Epithelial cell of prostate (primary cell): Measurements from ENCODE around the gene ZFHX3.

Experiments
- DNase-seq: peaks from one replicate; pipeline ENCODE4 v3.0.0-alpha.2; 2011; ENCODE audit warnings: low read depth, low spot score
- H3K27ac ChIP-seq: fragments of 450-650 bp; 2 replicates; pipeline ENCODE4 v1.5.1; 2017; ENCODE audit warnings: mild to moderate bottlenecking

The ZFHX3 gene

GRCh38 chr16:73025856-73026210, 22.1 kb downstream of the ZFHX3 start:
- DNase-seq, result no peak

GRCh38 chr16:73025151-73025855, 22.6 kb downstream of the ZFHX3 start:
- no peak overlapping the region for H3K27ac ChIP-seq

More at GRCh38 chr16:73025856-73026210, 22.1 kb downstream of the ZFHX3 start:
- H3K27ac ChIP-seq, result no peak overlapping the region

GRCh38 chr16:73024571-73025105, 23.3 kb downstream of the ZFHX3 start:
- no peak overlapping the region for H3K27ac ChIP-seq
- no peak for DNase-seq

More at GRCh38 chr16:73025151-73025855, 22.6 kb downstream of the ZFHX3 start:
- DNase-seq, result no peak

- DNase-seq, result no peak
- no peak overlapping the region for H3K27ac ChIP-seq
Measured at GRCh38 chr16:73023752-73024570, 24.0 kb downstream of the ZFHX3 start.

- no peak for DNase-seq
- H3K27ac ChIP-seq, result no peak overlapping the region
Measured at GRCh38 chr16:73023320-73023719, 24.6 kb downstream of the ZFHX3 start.

- no peak overlapping the region for H3K27ac ChIP-seq
- no peak for DNase-seq
Measured at GRCh38 chr16:73022534-73022933, 25.4 kb downstream of the ZFHX3 start.

- no peak overlapping the region for H3K27ac ChIP-seq
- no peak for DNase-seq
Measured at GRCh38 chr16:73021866-73022495, 25.9 kb downstream of the ZFHX3 start.

- peak; percentile 58 for DNase-seq
- H3K27ac ChIP-seq, result no peak overlapping the region
Measured at GRCh38 chr16:73020409-73020884, 27.5 kb downstream of the ZFHX3 start.

GRCh38 chr16:73019457-73020362, 28.2 kb downstream of the ZFHX3 start:
- no peak for DNase-seq
- no peak overlapping the region for H3K27ac ChIP-seq

GRCh38 chr16:73018821-73019456, 29.0 kb downstream of the ZFHX3 start:
- no peak for DNase-seq
- no peak overlapping the region for H3K27ac ChIP-seq

- DNase-seq, result no peak
- no peak overlapping the region for H3K27ac ChIP-seq
Measured at GRCh38 chr16:73017321-73017720, 30.6 kb downstream of the ZFHX3 start.

- H3K27ac ChIP-seq, result no peak overlapping the region
- DNase-seq, result no peak
Measured at GRCh38 chr16:73016488-73016830, 31.5 kb downstream of the ZFHX3 start.

GRCh38 chr16:73015612-73016487, 32.1 kb downstream of the ZFHX3 start:
- peak; percentile 45 for DNase-seq
- H3K27ac ChIP-seq, result no peak overlapping the region

GRCh38 chr16:73014768-73015167, 33.2 kb downstream of the ZFHX3 start:
- DNase-seq, result no peak
- H3K27ac ChIP-seq, result no peak overlapping the region

GRCh38 chr16:73013974-73014373, 34.0 kb downstream of the ZFHX3 start:
- no peak overlapping the region for H3K27ac ChIP-seq
- DNase-seq, result no peak

- no peak overlapping the region for H3K27ac ChIP-seq
- no peak for DNase-seq
Measured at GRCh38 chr16:73012341-73012740, 35.6 kb downstream of the ZFHX3 start.

GRCh38 chr16:73011926-73012325, 36.0 kb downstream of the ZFHX3 start:
- no peak for DNase-seq
- H3K27ac ChIP-seq, result no peak overlapping the region

GRCh38 chr16:73010150-73010676, 37.7 kb downstream of the ZFHX3 start:
- no peak overlapping the region for H3K27ac ChIP-seq
- DNase-seq, result no peak
